GM10847 (cell line): ENCODE data around the gene CCDC87.

Experiments
- POLR2A ChIP-seq: IDR thresholded peaks from 2 replicates; pipeline ENCODE4 v1.6.1; 2011; ENCODE audit not compliant: insufficient read length; ENCODE audit errors: extremely low read depth

CCDC87 gene

GRCh38 chr11:66548041-66548440 is 44.8 kb downstream of the CCDC87 start:
- TF ChIP-seq POLR2A: no peak

GRCh38 chr11:66547662-66548009 is 45.2 kb downstream of the CCDC87 start:
- no peak for TF ChIP-seq POLR2A

- no peak for TF ChIP-seq POLR2A
These were observed 45.7 kb downstream of the CCDC87 start for GRCh38 chr11:66546966-66547661.

- TF ChIP-seq POLR2A: no peak
These were observed 46.4 kb downstream of the CCDC87 start, which contains the start of gene ACTN3 for GRCh38 chr11:66546368-66546965. ACTN3 (plus strand) TSS chr11:66546903; CDS start chr11:66546938, 35 bp downstream.

GRCh38 chr11:66545701-66546367 is 47.0 kb downstream of the CCDC87 start, which contains the start of gene ZDHHC24:
ZDHHC24 (minus strand) TSS chr11:66546048; CDS start chr11:66546003, 45 bp downstream.
- peak; percentile 71 for TF ChIP-seq POLR2A

GRCh38 chr11:66543263-66544107 is 49.4 kb downstream of the CCDC87 start:
- TF ChIP-seq POLR2A: no peak

- TF ChIP-seq POLR2A: no peak
These were observed 50.5 kb downstream of the CCDC87 start for GRCh38 chr11:66542362-66542761.

GRCh38 chr11:66541892-66542291 is 51.0 kb downstream of the CCDC87 start:
- TF ChIP-seq POLR2A: no peak
